ENCODE results near the gene P4HB.
"Not testable (repeated sequence)": the region's sequence is repeated elsewhere in the genome, so short reads cannot be mapped to it uniquely, and the experiment has no call there.

- TF ChIP-seq CTCF, EP300 (IDR thresholded peaks at IDR 0.05): not testable (repeated sequence)
Observed at GRCh38 chr17:81840059-81840458, 20.3 kb downstream of the P4HB start.

Data from upper lobe of left lung (tissue), 4 donors.